Activated gamma-delta T cell treated with Interleukin-2 at 50 U/mL for 16 hours (primary cell): ENCODE results near the gene DYNLL2.
"Not testable (repeated sequence)": the region's sequence is repeated elsewhere in the genome, so short reads cannot be mapped to it uniquely, and the experiment has no call there.

ENCODE experiments used
- DNase-seq: peaks from one replicate; pipeline ENCODE4 v3.0.0-alpha.2; 2020

The DYNLL2 gene

DNA sequence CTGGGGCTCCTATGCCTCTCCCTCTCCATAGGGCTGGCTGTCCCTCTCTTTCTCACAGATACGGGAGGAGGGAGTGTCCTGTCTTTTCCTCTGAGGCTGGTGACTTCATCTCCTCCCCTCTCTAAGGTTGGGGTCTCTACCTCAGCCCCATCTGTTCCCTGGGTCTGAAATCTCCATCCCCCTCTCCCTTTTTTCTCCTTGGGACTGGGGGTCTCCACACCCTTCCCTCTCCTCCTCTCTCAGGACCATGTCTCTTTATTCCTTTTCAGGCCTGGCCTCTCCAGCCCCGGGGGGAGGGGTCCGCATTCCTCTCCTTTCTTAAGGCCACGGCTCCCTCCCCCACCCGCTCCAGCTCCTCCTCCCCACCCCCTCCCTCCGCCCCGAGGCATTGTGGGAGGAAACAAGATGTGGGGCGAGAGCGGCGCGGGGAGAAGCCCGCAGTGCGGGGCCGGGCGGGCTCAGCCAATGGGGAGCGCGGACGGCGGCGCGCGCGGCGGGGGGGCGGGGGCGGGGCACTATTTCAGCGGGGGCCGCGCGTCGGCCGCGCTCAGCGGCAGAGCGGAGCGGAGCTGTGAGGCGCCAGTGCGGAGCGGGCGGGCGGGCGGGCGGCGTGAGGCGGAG is at the start of gene DYNLL2:
DYNLL2 (plus strand) TSS at position 550 of the 621 bp plus-strand sequence. CDS start 3,672 bp downstream, outside the sequence.
- peak; percentile 87 for DNase-seq

- DNase-seq = no peak
These were observed 43.2 kb upstream of the DYNLL2 start for GRCh38 chr17:58039975-58040374.

DNA sequence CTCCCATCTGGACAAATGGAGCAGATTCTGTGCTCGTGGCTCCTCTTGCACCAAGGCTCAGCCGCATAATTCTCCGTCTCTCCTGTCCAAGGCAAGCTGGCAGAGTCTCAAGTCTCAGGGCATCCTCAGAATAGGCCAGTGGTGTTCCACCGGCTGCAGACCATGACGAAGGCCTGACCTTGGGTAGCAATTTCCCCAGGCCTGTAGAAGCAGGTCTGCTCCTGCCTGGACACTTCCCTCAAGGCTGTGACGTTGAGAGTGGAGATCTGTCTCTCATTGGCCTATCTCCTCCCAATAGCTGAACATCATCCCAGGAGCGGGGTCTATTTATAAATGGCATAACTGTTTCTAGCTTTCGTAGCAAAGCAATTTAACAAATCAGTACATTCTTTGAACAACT is 42.8 kb upstream of the DYNLL2 start:
- no peak for DNase-seq

DNA sequence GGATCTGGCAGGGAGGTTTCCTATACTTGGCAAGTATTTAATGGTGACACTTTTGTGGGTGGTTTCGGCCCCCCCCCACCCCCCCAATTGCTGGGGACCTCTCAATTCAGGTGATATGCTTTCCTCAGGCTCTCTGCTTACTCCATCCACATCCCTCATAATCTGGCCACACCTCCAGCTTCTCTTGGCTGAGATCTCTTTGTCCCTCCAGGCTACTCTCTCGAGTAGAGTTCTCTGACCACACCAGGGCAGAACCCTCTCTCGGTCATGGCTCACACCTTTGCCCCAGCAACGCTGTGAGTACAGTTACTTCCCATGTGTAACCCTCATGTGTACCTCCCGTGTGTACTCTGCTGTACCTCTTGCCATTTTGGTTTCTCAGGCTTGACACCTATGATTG is 42.1 kb upstream of the DYNLL2 start:
- DNase-seq = no peak

DNA sequence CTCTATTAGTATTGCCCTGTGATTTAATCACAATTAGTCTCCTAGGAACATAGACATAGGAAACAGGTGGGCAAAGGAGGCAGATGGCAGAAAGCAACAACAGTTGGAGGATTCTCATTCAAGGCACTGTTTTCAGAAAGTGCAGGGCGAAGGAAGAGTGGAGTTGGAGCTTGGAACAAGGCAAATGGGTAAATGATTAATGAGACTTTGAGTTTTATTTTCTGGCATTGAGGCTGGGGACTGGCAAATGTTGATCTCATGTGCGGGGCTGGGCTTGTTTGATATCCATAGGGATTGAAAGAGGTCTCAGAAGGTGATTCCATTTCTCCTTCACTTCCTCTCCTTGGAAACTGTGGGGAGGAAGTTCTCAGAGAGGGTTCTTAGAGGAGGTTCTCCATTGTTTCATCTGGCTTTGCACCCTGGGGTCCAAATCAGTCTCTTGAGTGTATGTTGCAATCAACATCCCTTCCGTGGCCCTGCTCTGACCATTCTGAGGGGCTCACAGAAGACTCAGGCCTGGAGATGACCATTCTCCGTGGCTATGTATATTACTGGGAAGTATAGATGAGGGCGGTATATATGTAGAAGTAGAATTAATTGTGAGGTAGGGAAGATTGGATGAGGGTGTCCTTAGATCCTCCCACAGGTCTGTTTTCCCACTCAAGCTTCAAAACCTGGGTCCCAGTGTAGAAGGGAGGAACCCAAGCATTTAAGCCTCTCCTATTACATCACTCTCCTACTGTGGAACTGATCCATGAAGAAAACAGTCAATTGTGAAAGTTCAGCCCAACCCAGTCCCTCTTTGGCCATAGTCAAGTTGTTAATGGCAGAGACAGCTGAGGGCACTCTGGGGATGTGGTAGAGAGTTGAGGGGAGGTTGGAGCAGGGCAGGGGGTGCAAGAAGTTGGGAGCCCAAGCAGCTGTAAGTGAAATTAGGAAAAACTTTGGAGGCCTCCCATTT is 39.7 kb upstream of the DYNLL2 start:
- DNase-seq = no peak

DNA sequence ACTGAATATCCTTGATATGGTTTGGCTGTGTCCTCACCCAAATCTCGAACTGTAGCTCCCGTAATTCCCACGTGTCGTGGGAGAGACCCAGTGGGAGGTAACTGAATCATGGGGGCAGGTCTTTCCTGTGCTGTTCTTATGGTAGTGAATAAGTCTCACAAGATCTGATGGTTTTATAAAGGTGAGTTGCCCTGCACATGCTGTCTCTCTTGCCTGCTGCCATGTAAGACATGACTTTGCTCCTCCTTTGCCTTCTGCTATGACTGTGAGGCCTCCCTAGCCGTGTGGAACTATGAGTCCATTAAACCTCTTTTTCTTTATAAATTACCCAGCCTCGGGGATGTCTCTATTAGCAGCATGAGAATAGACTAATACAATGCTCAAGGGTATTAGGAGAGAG is 39.0 kb upstream of the DYNLL2 start:
- not testable (repeated sequence) for DNase-seq

- no peak for DNase-seq
These were observed 36.8 kb upstream of the DYNLL2 start for GRCh38 chr17:58046239-58047094.

DNA sequence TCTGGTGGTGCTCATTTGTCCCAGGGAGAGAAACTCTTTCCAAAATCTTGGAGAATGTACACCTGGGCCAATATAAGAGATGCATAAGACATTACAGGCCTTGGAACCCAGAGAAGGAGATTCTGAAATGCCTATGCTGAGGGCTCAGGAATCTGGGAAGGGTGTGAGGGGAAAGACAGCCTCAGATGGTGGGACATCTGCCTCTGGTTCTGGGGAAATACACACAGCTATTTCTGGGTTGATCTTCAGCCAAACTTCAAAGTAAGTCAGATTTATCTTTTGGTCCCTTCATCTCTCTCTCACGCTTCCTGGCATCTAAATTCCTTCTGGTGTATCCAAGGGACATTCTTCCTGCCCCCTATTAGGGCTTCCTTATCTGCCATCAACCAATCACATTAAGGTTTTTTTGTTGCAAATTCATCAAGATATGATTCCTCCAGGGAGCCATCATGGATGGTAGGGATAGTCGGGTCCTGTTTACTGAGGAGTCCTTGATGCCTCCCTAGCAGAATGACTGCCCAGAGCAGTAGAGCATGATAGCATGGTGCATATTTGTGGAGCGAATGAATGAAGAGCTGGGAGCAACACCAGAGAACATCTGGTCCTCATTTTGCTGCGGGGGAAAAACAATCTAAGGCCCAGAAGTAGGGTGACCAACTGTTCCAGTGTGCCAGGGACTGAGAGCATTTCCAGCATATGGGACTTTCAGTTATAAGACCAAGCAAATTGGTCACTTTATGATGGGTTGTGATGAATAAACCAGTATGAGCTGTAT is 35.7 kb upstream of the DYNLL2 start:
- DNase-seq = no peak

DNA sequence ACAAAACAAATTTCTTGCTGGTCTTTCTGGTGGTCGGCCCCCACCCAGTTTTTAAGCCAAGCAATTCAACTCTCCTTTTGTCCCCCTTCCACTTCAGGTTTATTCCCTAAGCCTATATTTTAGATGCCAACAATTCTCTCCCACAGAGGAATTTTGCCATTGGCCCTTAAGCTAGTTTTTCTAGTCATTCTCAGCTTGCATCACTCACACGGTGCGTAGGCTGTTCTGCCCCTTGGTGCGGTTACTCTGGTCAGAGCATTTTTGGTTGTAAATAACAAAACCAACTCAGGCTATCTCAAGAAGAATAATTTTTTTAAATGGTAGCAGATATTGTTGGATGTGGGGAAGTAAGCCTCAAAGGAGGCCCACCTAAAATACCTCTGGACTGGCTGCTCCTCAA is 33.7 kb upstream of the DYNLL2 start:
- DNase-seq = no peak

DNA sequence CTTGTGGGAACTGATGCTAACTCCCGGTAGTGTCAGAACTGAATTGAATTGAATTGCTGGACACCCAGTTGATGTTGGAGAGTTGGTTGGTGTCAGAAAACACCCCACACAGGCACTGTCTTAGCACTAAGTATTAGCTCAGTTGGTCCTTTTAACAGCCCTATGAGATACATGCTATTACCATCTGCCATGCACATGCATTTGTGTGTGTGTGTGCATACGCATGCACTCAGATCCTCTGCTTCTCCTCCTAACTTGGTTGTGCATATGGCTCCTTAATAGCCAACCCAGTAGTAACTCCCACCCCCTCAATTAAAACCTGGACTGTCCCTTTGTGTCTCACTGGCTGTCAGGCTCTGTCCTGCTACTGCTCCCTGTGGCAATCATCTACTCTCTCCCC is 32.3 kb upstream of the DYNLL2 start:
- DNase-seq = no peak

GRCh38 chr17:58051468-58051867 is 31.8 kb upstream of the DYNLL2 start:
- no peak for DNase-seq

DNA sequence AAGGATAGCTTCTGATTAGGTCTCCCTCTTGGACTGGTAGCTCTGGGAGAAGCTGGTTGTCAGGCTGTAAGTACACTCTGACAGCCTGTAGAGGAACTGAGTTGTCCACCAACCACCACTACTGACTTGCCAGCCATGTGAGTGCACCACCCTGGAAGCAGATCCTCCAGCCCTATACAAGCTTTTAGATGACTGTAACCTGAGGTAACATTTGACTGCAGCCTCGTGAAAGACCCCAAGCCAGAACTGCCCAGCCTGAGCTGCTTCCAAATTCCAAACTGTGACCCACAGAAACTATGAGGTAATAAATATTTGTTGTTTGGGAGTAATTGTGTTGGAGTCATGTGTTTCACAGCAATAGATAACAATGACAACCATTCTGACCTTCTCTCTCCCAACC is 30.8 kb upstream of the DYNLL2 start:
- no peak for DNase-seq

GRCh38 chr17:58052945-58053715 is 30.1 kb upstream of the DYNLL2 start:
- DNase-seq = no peak

- no peak for DNase-seq
These were observed 28.6 kb upstream of the DYNLL2 start for GRCh38 chr17:58054641-58055040.

GRCh38 chr17:58056476-58056875 is 26.7 kb upstream of the DYNLL2 start:
- no peak for DNase-seq

- DNase-seq = no peak
These were observed 24.1 kb upstream of the DYNLL2 start for GRCh38 chr17:58059141-58059540.

DNA sequence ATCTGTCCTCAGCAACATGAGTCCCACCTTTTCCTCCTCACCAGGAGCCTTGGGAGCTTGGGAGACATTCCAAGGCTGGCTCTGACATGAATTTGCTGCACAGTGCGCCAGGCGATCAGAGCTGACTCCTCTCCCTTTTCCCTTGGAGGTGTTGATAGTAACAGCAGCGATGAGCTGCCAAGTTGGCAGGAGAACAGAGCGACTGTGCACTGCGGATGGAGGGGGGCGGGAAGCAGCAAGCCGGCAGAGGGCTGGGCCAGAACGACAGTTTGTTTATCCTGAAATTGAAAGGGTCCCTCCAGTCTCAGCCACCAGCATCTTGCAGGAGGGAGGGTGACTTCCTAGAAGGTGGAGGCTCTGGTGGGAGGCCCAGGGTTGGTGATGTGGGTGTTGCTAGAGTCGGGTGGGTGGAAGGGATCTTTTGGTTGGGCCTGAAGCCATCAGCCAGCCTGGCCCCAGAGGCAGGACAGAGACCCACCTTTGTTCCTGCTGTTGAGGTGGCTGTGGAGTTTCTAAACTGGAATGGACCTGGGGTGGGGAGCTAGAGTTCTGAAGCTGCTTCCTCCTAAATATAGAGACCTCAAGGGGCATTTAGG is 22.5 kb upstream of the DYNLL2 start:
- no peak for DNase-seq

GRCh38 chr17:58061672-58062071 is 21.5 kb upstream of the DYNLL2 start:
- no peak for DNase-seq

DNA sequence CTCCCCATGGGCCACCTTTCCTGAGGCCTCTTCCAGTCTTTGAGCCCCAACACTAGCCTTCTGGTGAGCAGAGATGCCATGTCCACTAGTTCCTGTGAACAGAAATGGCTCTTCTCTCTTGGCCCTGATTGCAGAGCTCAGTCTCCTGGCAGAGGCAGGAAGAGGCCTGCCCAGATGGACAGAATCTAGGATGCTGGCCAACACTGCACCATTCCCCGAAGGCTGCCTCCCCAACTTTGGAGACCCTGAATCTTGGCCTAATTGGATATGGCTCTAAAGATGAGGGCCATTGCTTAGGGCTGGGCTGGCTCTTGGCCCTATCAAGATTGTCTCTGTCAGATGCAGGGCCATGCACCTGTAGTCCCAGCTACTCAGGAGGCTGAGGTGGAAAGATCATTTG is 18.0 kb upstream of the DYNLL2 start:
- no peak for DNase-seq

DNA sequence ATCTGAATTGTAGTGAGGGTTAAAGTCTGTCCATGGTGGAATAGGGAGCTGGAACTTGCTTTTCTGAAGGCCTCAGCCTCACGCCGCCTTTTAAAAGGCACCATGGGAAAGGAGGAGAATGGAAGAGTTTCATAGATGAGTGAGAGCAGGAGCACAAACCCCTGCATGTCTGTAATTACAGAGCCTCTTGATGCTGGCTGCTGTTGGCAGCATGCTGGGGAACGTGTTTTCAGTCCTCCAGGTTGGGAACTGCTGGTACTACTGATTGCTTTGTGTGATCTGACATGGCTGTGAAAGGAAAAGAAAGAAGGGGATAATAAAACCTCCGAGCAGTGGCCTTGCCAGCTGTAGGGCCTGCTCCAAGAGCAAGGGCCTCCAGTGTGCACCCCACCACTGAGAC is 16.8 kb upstream of the DYNLL2 start:
- no peak for DNase-seq

DNA sequence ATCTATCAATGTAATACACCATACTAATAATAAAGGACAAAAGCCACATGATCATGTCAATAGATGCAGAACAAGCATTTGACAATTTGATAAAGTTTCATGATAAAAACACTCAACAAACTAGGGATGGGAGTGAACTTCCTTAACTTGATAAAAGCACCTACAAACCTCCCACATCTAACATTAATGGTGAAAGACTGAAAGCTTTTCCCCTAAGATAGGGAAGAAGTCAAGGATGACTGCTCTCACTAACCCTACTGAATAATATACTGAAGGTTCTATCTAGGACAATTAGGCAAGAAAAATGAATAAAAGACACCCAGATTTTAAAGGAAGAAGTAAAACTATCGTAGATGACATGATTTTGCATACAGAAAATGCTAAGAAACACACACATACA is 10.4 kb upstream of the DYNLL2 start:
- no peak for DNase-seq
